SK-N-SH (cell line): ENCODE results near the gene APEH. TPM values are rescaled to one million over a fixed set of nuclear protein-coding genes. Genes with fewer than 3 reads are reported as not detected.

Experiments used
- CTCF ChIA-PET: fragments of 300-600, 350-600 bp; formaldehyde crosslinking; extraction: SDS; loops from one replicate; lab custom pipeline; 2021; lab: Yijun Ruan, JAX
- POLR2A ChIA-PET: fragments of 350-600 bp; sonication (Branson Sonifier 250); formaldehyde crosslinking; extraction: SDS; loops from one replicate; lab custom pipeline; 2020; ENCODE audit warnings: antibody characterized with exemption, inconsistent platforms; lab: Yijun Ruan, JAX
- DNase-seq: peaks from one replicate; pipeline ENCODE4 v3.0.0; 2012
- H2AFZ ChIP-seq: fragments of 200-600 bp; sonication (generic); 2 replicates; pipeline ENCODE4 v1.8.1; 2016; ENCODE audit warnings: antibody characterized with exemption, mild to moderate bottlenecking, low read depth
- H3F3A ChIP-seq: fragments of 200-600 bp; sonication (generic); replicated peaks from 2 replicates; pipeline ENCODE3; 2016; ENCODE audit warnings: antibody characterized with exemption, mild to moderate bottlenecking; ENCODE audit not compliant: insufficient read depth
- H3K27ac ChIP-seq, 2 experiments: fragments of 200-500 bp in 1 of 2; fragments of 200-600 bp in 1 of 2; sonication (Bioruptor generic) in 1 of 2; sonication (generic), shearing (Covaris generic) in 1 of 2; 2 replicates each; pipeline versions ENCODE4 v1.5.1 to v1.6.1; 2014 to 2016; ENCODE audit warnings: low read depth in 2 of 2, inconsistent platforms in 1 of 2, low read length in 1 of 2, mild to moderate bottlenecking in 1 of 2, mixed read lengths in 1 of 2
- H3K27me3 ChIP-seq: fragments of 200-600 bp; sonication (generic), shearing (Covaris generic); 2 replicates; pipeline ENCODE4 v1.6.1; 2016; ENCODE audit warnings: mixed run types; ENCODE audit not compliant: insufficient read depth
- H3K36me3 ChIP-seq, 2 experiments: fragments of 200-500 bp in 1 of 2; fragments of 200-600 bp in 1 of 2; sonication (Bioruptor generic) in 1 of 2; sonication (generic) in 1 of 2; replicated peaks in 1 of 2; 2 replicates each; pipeline versions ENCODE3 to v1.5.1; 2014 to 2016; ENCODE audit warnings: low read length in 1 of 2, mild to moderate bottlenecking in 1 of 2; ENCODE audit not compliant: insufficient read depth in 2 of 2, control insufficient read depth in 1 of 2
- H3K4me1 ChIP-seq, 2 experiments: fragments of 200-500 bp in 1 of 2; fragments of 200-600 bp in 1 of 2; sonication (Bioruptor generic) in 1 of 2; sonication (generic), shearing (Covaris generic) in 1 of 2; 2 replicates each; pipeline versions ENCODE4 v1.5.1 to v1.6.1; 2014 to 2016; ENCODE audit warnings: low read depth in 1 of 2, low read length in 1 of 2, mixed run types in 1 of 2; ENCODE audit not compliant: insufficient read depth in 2 of 2, control insufficient read depth in 1 of 2
- H3K4me2 ChIP-seq: fragments of 200-600 bp; sonication (generic), shearing (Covaris generic); 2 replicates; pipeline ENCODE4 v1.6.1; 2017; ENCODE audit warnings: mixed run types
- H3K4me3 ChIP-seq, 2 experiments: fragments of 200-500 bp in 1 of 2; fragments of 200-600 bp in 1 of 2; sonication (Bioruptor generic) in 1 of 2; sonication (generic), shearing (Covaris generic) in 1 of 2; 2 replicates each; pipeline versions ENCODE4 v1.5.1 to v1.8.1; 2014 to 2016; ENCODE audit warnings: low read depth in 2 of 2, inconsistent platforms in 1 of 2, low read length in 1 of 2, mild to moderate bottlenecking in 1 of 2, mixed read lengths in 1 of 2, moderate library complexity in 1 of 2
- H3K79me2 ChIP-seq: fragments of 200-600 bp; sonication (generic); 2 replicates; pipeline ENCODE4 v1.8.1; 2017; ENCODE audit warnings: mild to moderate bottlenecking; ENCODE audit not compliant: insufficient read depth
- H3K9ac ChIP-seq: fragments of 200-600 bp; sonication (generic); 2 replicates; pipeline ENCODE4 v1.6.1; 2017; ENCODE audit warnings: mixed run types
- H3K9me2 ChIP-seq: fragments of 200-600 bp; sonication (generic); 2 replicates; pipeline ENCODE4 v1.6.1; 2017; ENCODE audit warnings: mixed run types
- H3K9me3 ChIP-seq: fragments of 200-600 bp; sonication (generic); 2 replicates; pipeline ENCODE4 v1.6.1; 2017; ENCODE audit warnings: mixed run types, mild to moderate bottlenecking, moderate library complexity
- H4K20me1 ChIP-seq: fragments of 200-600 bp; sonication (generic); 2 replicates; pipeline ENCODE4 v1.6.1; 2017; ENCODE audit warnings: mild to moderate bottlenecking, mixed run types; ENCODE audit not compliant: insufficient read depth
- FOXJ3 ChIP-seq: sonication (generic); formaldehyde crosslinking; IDR thresholded peaks from 2 replicates; pipeline ENCODE4 v1.5.1; 2020; ENCODE audit warnings: mild to moderate bottlenecking, missing genetic modification reagents
- FOXM1 ChIP-seq: IDR thresholded peaks from 2 replicates; pipeline ENCODE4 v1.4.0; 2012; ENCODE audit warnings: low read depth, mild to moderate bottlenecking
- GATA2 ChIP-seq: sonication (generic); formaldehyde crosslinking; IDR thresholded peaks from 2 replicates; pipeline ENCODE4 v1.5.0; 2020; ENCODE audit warnings: mild to moderate bottlenecking, missing genetic modification reagents
- JUND ChIP-seq: IDR thresholded peaks from 2 replicates; pipeline ENCODE4 v1.4.0; 2012
- MEF2A ChIP-seq: IDR thresholded peaks from 2 replicates; pipeline ENCODE4 v1.4.0; 2012; ENCODE audit warnings: low read depth, borderline replicate concordance
- NFIC ChIP-seq: IDR thresholded peaks from 2 replicates; pipeline ENCODE4 v1.4.0; 2012; ENCODE audit warnings: borderline replicate concordance
- RCOR1 ChIP-seq: fragments of 150-350 bp; IDR thresholded peaks from 2 replicates; pipeline ENCODE4 v1.6.1; 2017; ENCODE audit warnings: antibody characterized with exemption, low read length
- RXRA ChIP-seq: IDR thresholded peaks from 2 replicates; pipeline ENCODE4 v1.4.0; 2012; ENCODE audit warnings: low read depth, mild to moderate bottlenecking, borderline replicate concordance
- TAF1 ChIP-seq: IDR thresholded peaks from 2 replicates; pipeline ENCODE4 v1.6.1; 2012; ENCODE audit warnings: low read depth, mild to moderate bottlenecking, low read length, moderate library complexity, borderline replicate concordance
- TCF12 ChIP-seq: IDR thresholded peaks from 2 replicates; pipeline ENCODE4 v1.4.0; 2012
- TEAD4 ChIP-seq: IDR thresholded peaks from 2 replicates; pipeline ENCODE4 v1.4.0; 2012; ENCODE audit warnings: mild to moderate bottlenecking, borderline replicate concordance; ENCODE audit not compliant: insufficient read depth
- WGBS: methylation state at CpG from one replicate; pipeline ENCODE4 v1.1.6; 2017; ENCODE audit warnings: low lambda C conversion rate; 5-methylcytosine and 5-hydroxymethylcytosine counted together
- polyA plus RNA-seq, 3 experiments: library from polyadenylated mRNA; depleted of rRNA; stranded (reverse); fragments of >200 nt; gene quantifications; 2 replicates each; pipeline ENCODE4 v1.2.3, GENCODE V29; 2012
- TF ChIP-seq, protein P1 (sequence below): IDR thresholded peaks from 2 replicates; pipeline ENCODE4 v1.4.0; 2012; ENCODE audit warnings: low read depth, borderline replicate concordance
- TF ChIP-seq, protein P2 (sequence below): fragments of 150-350 bp; IDR thresholded peaks from 2 replicates; pipeline ENCODE4 v1.6.1; 2017; ENCODE audit warnings: antibody characterized with exemption, low read length, low read depth, borderline replicate concordance
- TF ChIP-seq, protein P3 (sequence below): IDR thresholded peaks from 2 replicates; pipeline ENCODE4 v1.6.1; 2012; ENCODE audit warnings: mild to moderate bottlenecking, low read depth, low read length, moderate library complexity
- TF ChIP-seq, protein P4 (sequence below): IDR thresholded peaks from 2 replicates; pipeline ENCODE4; 2012
- TF ChIP-seq, protein P5 (sequence below): IDR thresholded peaks from 2 replicates; pipeline ENCODE4 v1.4.0; 2012; ENCODE audit warnings: low read depth, borderline replicate concordance

APEH gene
- polyA plus RNA-seq, 1 of the 3 experiments (the other 2 are of a cell fraction), result 112 TPM

DNA sequence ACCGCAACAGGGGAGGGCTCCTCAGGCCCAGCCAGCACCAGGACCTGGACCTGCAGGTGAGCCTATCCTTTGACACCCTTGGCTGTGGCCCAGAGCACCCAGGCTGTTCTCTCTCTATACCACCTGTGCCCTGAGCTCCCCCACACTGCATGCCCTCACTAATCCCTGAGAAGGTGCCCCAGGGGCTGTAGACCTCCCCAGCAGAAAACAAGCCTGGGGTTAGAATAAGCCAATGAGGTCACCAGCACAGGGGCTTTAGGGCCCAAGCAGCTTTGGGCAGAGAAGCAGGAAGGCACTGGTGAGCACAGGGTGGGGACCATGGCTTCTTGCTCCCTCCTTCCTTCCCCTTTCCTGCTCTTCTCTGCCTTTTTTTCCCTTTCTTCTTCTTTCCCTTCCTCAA is 10.3 kb upstream of the APEH start:
- no peak overlapping the region for H3K9ac ChIP-seq
- H3K9me3 ChIP-seq, result no peaks in the 10 kb centered on the region
- no peaks in the 10 kb centered on the region for H3F3A ChIP-seq
- H3K36me3 ChIP-seq, result no peaks in the 10 kb centered on the region
- no peaks in the 10 kb centered on the region for H4K20me1 ChIP-seq
- no peaks in the 10 kb centered on the region for H3K9me2 ChIP-seq
- H3K27ac ChIP-seq, result no peak overlapping the region; a peak in 1 of 4 replicates
- POLR2A ChIA-PET, result no interaction called here
- H3K27me3 ChIP-seq, result no peaks in the 10 kb centered on the region
- no peak for DNase-seq
- TF ChIP-seq TCF12 (no peak), RCOR1 (no peak), FOXM1 (no peak), RXRA (no peak), TAF1 (no peak), MEF2A (no peak), FOXJ3 (CRISPR knock-in tag) (no peak), TEAD4 (no peak), NFIC (no peak), JUND (no peak), GATA2 (CRISPR knock-in tag) (no peak)
- TF ChIP-seq, protein P1, sequence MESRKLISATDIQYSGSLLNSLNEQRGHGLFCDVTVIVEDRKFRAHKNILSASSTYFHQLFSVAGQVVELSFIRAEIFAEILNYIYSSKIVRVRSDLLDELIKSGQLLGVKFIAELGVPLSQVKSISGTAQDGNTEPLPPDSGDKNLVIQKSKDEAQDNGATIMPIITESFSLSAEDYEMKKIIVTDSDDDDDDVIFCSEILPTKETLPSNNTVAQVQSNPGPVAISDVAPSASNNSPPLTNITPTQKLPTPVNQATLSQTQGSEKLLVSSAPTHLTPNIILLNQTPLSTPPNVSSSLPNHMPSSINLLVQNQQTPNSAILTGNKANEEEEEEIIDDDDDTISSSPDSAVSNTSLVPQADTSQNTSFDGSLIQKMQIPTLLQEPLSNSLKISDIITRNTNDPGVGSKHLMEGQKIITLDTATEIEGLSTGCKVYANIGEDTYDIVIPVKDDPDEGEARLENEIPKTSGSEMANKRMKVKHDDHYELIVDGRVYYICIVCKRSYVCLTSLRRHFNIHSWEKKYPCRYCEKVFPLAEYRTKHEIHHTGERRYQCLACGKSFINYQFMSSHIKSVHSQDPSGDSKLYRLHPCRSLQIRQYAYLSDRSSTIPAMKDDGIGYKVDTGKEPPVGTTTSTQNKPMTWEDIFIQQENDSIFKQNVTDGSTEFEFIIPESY, result no peak
- TF ChIP-seq, protein P2, sequence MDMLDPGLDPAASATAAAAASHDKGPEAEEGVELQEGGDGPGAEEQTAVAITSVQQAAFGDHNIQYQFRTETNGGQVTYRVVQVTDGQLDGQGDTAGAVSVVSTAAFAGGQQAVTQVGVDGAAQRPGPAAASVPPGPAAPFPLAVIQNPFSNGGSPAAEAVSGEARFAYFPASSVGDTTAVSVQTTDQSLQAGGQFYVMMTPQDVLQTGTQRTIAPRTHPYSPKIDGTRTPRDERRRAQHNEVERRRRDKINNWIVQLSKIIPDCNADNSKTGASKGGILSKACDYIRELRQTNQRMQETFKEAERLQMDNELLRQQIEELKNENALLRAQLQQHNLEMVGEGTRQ, result no peak
- TF ChIP-seq, protein P3, sequence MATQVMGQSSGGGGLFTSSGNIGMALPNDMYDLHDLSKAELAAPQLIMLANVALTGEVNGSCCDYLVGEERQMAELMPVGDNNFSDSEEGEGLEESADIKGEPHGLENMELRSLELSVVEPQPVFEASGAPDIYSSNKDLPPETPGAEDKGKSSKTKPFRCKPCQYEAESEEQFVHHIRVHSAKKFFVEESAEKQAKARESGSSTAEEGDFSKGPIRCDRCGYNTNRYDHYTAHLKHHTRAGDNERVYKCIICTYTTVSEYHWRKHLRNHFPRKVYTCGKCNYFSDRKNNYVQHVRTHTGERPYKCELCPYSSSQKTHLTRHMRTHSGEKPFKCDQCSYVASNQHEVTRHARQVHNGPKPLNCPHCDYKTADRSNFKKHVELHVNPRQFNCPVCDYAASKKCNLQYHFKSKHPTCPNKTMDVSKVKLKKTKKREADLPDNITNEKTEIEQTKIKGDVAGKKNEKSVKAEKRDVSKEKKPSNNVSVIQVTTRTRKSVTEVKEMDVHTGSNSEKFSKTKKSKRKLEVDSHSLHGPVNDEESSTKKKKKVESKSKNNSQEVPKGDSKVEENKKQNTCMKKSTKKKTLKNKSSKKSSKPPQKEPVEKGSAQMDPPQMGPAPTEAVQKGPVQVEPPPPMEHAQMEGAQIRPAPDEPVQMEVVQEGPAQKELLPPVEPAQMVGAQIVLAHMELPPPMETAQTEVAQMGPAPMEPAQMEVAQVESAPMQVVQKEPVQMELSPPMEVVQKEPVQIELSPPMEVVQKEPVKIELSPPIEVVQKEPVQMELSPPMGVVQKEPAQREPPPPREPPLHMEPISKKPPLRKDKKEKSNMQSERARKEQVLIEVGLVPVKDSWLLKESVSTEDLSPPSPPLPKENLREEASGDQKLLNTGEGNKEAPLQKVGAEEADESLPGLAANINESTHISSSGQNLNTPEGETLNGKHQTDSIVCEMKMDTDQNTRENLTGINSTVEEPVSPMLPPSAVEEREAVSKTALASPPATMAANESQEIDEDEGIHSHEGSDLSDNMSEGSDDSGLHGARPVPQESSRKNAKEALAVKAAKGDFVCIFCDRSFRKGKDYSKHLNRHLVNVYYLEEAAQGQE, result no peak
- TF ChIP-seq, protein P4, sequence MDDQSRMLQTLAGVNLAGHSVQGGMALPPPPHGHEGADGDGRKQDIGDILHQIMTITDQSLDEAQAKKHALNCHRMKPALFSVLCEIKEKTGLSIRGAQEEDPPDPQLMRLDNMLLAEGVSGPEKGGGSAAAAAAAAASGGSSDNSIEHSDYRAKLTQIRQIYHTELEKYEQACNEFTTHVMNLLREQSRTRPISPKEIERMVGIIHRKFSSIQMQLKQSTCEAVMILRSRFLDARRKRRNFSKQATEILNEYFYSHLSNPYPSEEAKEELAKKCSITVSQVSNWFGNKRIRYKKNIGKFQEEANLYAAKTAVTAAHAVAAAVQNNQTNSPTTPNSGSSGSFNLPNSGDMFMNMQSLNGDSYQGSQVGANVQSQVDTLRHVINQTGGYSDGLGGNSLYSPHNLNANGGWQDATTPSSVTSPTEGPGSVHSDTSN, result no peak
- TF ChIP-seq, protein P5, sequence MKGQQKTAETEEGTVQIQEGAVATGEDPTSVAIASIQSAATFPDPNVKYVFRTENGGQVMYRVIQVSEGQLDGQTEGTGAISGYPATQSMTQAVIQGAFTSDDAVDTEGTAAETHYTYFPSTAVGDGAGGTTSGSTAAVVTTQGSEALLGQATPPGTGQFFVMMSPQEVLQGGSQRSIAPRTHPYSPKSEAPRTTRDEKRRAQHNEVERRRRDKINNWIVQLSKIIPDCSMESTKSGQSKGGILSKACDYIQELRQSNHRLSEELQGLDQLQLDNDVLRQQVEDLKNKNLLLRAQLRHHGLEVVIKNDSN, result no peak
- CTCF ChIA-PET, result interaction anchor here (3.1 to 5.3 kb wide), 2 partner anchors 8 to 124 kb away, joined by 20 to 57 read pairs; no protein-coding TSS in a partner anchor
- H3K4me3 ChIP-seq, result no peak overlapping the region
- 100% methylated on average over 1 of the region's 1 CpG for WGBS
- H3K4me1 ChIP-seq, result peaks cover 0 to 4% of the 10 kb centered on the region in 2 experiments; a peak in 1 of 4 replicates
- H2AFZ ChIP-seq, result no peak overlapping the region
- H3K79me2 ChIP-seq, result no peaks in the 10 kb centered on the region
- H3K4me2 ChIP-seq, result no peak overlapping the region
